GM20000 (cell line): ENCODE data around the gene ATAD2B.

Experiments
- DNase-seq: peaks from one replicate; pipeline ENCODE4 v3.0.0; 2012; ENCODE audit warnings: low spot score
- TF ChIP-seq, protein P1 (sequence below): IDR thresholded peaks from 2 replicates; pipeline ENCODE4 v1.5.1; 2012; ENCODE audit warnings: mild to moderate bottlenecking, control low read depth; ENCODE audit errors: extremely low read depth, missing control alignments

The ATAD2B gene

DNA sequence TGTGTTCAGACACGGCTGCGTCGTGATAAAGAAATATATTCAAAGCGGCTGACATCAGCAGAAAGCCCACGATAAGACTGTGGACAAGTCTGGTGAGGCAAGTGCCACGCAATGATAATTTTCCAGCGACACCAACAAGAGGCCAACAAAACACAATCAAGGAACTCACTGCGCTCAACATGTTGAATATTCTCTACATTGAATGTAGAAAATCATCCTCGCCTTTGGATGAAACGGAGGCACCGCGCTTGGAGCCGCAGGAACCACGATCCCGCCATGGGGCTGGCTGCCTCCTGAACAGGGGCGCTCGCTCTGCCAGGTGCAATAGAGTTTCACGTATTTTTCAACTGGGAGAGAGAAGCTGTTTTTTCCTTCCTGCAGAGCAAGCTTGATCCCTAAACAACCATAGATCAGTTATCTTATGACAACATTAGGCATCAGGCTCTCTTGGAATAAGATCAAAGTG is 220.3 kb downstream of the ATAD2B start:
- no peak for DNase-seq
- TF ChIP-seq, protein P1, sequence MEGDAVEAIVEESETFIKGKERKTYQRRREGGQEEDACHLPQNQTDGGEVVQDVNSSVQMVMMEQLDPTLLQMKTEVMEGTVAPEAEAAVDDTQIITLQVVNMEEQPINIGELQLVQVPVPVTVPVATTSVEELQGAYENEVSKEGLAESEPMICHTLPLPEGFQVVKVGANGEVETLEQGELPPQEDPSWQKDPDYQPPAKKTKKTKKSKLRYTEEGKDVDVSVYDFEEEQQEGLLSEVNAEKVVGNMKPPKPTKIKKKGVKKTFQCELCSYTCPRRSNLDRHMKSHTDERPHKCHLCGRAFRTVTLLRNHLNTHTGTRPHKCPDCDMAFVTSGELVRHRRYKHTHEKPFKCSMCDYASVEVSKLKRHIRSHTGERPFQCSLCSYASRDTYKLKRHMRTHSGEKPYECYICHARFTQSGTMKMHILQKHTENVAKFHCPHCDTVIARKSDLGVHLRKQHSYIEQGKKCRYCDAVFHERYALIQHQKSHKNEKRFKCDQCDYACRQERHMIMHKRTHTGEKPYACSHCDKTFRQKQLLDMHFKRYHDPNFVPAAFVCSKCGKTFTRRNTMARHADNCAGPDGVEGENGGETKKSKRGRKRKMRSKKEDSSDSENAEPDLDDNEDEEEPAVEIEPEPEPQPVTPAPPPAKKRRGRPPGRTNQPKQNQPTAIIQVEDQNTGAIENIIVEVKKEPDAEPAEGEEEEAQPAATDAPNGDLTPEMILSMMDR, result no peak

DNA sequence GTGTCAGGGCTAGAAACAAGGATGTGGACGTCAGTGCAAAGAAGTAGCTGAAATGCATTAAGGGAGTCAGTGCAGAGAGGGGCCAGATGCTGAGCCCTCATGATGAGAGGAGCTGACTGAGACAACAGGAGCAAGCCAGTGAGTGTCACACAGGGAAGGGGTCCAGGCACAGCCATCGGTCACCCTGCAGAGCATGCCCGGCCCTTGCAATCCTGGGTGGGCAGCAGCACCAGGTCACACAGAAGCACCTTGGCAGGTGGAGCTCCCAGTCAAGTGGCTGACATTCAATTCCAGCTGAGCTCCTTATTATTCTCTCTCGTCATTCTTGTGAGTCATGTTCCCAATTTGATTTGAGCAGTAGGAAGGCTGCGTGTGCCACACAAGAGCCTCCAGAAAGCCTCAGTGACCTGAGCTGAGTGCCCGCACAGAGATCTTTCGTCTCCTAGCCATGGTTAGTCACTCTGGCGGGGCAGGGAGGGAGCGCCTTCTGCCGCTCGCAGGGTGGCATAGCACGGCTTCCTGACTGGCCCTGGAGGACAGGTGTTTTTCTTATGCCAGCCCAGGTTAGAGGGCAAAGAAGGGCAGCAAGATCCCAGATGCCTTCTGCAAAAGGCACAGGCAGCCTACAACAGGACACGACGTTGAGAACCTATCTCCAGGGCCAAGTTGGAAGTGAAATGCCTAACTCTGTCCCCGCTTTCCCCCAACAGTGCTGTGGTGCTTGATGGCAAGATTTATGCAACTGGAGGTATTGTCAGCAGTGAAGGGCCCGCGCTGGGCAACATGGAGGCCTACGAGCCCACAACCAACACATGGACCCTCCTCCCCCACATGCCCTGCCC is 220.9 kb downstream of the ATAD2B start:
- peak; percentile 6 for DNase-seq
- TF ChIP-seq, protein P1, result no peak

DNA sequence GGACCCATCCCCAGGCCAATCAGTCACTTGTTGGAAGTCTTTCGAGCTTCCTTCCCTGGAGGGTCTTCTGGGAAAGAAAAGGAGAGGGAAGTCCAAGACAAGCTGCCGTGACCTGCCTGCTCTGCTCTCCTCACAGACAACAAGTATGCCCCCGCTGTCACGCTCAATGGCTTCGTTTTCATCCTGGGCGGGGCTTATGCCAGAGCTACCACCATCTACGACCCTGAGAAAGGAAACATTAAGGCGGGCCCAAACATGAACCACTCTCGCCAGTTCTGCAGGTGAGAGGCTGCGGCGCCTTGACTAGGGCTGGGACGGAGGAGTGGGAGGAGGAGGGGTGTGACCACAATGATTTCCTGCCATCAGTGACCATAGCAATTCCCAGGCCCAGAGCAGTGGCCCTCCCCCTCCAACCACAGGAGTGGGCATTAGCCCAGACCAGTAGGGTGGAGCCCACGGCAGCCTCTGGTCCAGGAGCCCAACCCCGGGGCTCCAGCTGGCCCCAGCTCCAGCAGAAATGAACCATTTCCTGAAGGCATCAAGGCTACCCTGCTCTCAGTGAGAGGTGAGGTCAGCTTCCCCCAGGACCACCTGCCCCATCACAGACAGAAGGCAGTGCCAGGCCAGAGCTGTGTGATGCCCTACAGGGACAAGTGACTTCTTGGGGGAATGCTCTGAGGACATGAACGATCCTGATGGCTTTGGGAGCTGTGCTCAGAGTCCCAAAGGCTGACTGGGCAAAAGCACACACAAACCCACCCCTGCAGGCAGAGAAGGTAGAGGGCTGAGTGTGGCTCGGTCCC is 223.1 kb downstream of the ATAD2B start:
- TF ChIP-seq, protein P1, result no peak
- no peak for DNase-seq

DNA sequence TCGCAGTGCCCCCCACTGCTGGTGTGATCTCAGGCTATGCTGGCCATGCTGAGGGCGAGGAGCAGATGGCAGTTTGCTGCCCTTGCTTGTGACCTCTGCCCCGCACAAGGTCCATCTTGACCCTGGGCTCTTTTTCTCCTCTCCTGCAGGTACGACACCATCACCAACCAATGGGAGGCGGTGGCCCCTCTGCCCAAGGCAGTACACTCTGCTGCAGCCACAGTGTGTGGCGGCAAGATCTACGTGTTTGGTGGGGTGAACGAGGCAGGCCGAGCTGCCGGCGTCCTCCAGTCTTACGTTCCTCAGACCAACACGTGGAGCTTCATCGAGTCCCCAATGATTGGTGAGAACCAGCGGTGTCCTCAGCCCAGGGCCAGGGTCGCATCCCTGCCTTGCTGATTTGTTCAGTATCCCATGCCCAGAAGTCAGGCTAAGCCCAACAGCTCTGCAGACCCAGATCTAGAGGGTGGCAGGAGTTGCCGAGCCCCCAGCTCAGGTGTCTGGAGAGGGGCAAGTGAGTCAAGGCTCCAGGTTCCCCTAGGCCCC is 223.8 kb downstream of the ATAD2B start:
- no peak for DNase-seq
- TF ChIP-seq, protein P1, result no peak

DNA sequence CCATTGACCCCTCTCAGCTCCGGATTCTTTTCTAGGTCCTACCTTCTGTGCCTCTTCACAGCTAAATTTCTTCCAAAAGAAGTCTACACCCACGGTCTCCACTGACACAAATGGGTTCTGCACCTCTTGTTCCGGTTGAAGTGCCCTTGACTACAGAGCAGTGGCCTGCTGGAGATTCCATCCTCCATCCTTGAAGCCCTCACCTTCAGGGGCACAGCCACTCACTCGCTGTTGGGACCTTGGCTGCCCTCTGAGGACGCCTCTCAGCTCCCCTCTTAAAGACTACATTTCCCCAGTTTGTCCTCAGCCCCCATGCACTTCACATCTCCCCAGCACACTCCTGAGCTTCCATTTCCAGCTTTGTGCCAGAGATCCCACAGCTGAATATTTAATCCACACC is 226.3 kb downstream of the ATAD2B start:
- TF ChIP-seq, protein P1, result no peak
- no peak for DNase-seq

DNA sequence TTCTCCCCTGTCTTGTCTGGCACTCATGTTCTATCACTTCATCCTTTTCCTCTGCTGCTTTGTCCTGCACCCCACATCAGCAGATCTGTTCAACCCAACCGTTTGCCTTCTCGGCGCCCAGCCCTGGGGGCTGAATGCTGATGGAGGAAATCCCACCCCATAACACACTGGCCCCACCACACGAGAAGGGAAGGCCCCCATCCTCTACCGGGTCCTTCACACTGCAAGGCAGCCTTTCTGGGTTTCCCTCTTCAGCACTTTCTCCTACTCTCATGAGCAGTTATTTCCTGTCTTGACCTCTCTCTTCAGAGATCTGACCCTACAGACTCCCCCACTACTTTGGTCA is 227.4 kb downstream of the ATAD2B start:
- TF ChIP-seq, protein P1, result no peak
- DNase-seq, result no peak
